ENCODE results near the gene CFAP46. TPM values are rescaled to one million over a fixed set of nuclear protein-coding genes. Genes with fewer than 3 reads are reported as not detected.

Gene CFAP46
- total RNA-seq, 1 experiment from 2014 or later = 3.3 TPM

DNA sequence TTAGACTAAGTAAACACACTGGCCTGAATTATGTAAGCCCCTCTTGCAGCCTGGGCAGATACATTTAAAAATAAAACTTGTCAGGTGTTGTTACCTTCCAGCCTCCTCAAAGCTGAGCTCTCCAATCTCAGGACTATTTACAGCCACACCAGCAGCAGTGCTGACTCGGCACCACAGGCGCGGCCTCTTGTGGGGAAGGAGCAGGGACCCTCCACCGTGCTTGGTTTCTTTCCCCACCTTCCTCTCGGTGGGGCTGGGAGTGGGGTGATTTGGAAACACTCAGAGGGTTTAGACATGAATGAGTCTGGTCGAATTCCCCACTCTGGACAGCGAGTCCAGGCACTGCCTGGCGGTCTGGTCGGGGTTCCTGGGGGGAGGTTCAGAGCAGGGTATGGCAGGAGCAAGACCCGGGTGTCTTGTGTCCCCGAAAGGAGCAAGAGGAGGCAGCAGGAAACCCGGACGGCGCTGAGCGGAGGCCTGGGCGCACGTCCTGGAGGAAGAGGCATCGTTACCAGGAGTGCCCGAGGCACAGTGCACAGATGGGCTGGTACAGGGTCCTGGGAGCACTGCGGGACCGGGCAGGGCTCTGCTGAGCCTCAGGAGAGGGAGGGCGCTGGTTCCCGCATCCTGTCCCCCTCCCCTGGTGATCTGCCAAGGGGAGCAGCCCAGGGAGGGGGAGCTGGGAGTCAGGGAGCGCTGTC is 29.2 kb upstream of the CFAP46 start:
- ATAC-seq (peak; percentile 57), DNase-seq (ENCODE audit: low spot score) (peak; percentile 25)
- TF ChIP-seq GABPB1 (CRISPR knock-in tag; IDR thresholded peaks at IDR 0.05) (no peak), ZNF121 (CRISPR knock-in tag; IDR thresholded peaks at IDR 0.05) (no peak), MXD4 (CRISPR knock-in tag; IDR thresholded peaks at IDR 0.05; ENCODE audit: borderline replicate concordance) (no peak), HMGXB4 (CRISPR knock-in tag; IDR thresholded peaks at IDR 0.05) (no peak), SMAD3 (CRISPR knock-in tag; IDR thresholded peaks at IDR 0.05; ENCODE audit: borderline replicate concordance) (no peak), RORB (CRISPR knock-in tag; IDR thresholded peaks at IDR 0.05) (no peak), ARID4B (CRISPR knock-in tag; IDR thresholded peaks at IDR 0.05; ENCODE audit: borderline replicate concordance) (no peak), ZNF396 (CRISPR knock-in tag; IDR thresholded peaks at IDR 0.05; ENCODE audit: borderline replicate concordance) (no peak), SOX15 (CRISPR knock-in tag; IDR thresholded peaks at IDR 0.05) (no peak), ZNF219 (CRISPR knock-in tag; IDR thresholded peaks at IDR 0.05; ENCODE audit: borderline replicate concordance) (no peak), RELA (CRISPR knock-in tag; IDR thresholded peaks at IDR 0.05; ENCODE audit: borderline replicate concordance) (no peak), FOXP1 (CRISPR knock-in tag; IDR thresholded peaks at IDR 0.05; ENCODE audit: borderline replicate concordance) (no peak)
- TF ChIP-seq, protein P1, sequence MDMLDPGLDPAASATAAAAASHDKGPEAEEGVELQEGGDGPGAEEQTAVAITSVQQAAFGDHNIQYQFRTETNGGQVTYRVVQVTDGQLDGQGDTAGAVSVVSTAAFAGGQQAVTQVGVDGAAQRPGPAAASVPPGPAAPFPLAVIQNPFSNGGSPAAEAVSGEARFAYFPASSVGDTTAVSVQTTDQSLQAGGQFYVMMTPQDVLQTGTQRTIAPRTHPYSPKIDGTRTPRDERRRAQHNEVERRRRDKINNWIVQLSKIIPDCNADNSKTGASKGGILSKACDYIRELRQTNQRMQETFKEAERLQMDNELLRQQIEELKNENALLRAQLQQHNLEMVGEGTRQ (CRISPR knock-in tag; IDR thresholded peaks at IDR 0.05) = no peak
- TF ChIP-seq, protein P2, sequence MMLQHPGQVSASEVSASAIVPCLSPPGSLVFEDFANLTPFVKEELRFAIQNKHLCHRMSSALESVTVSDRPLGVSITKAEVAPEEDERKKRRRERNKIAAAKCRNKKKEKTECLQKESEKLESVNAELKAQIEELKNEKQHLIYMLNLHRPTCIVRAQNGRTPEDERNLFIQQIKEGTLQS (CRISPR knock-in tag; conservative IDR thresholded peaks at IDR 0.05) = no peak
- TF ChIP-seq, protein P3, sequence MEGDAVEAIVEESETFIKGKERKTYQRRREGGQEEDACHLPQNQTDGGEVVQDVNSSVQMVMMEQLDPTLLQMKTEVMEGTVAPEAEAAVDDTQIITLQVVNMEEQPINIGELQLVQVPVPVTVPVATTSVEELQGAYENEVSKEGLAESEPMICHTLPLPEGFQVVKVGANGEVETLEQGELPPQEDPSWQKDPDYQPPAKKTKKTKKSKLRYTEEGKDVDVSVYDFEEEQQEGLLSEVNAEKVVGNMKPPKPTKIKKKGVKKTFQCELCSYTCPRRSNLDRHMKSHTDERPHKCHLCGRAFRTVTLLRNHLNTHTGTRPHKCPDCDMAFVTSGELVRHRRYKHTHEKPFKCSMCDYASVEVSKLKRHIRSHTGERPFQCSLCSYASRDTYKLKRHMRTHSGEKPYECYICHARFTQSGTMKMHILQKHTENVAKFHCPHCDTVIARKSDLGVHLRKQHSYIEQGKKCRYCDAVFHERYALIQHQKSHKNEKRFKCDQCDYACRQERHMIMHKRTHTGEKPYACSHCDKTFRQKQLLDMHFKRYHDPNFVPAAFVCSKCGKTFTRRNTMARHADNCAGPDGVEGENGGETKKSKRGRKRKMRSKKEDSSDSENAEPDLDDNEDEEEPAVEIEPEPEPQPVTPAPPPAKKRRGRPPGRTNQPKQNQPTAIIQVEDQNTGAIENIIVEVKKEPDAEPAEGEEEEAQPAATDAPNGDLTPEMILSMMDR (IDR thresholded peaks at IDR 0.05) = no peak
- TF ChIP-seq, protein P4, sequence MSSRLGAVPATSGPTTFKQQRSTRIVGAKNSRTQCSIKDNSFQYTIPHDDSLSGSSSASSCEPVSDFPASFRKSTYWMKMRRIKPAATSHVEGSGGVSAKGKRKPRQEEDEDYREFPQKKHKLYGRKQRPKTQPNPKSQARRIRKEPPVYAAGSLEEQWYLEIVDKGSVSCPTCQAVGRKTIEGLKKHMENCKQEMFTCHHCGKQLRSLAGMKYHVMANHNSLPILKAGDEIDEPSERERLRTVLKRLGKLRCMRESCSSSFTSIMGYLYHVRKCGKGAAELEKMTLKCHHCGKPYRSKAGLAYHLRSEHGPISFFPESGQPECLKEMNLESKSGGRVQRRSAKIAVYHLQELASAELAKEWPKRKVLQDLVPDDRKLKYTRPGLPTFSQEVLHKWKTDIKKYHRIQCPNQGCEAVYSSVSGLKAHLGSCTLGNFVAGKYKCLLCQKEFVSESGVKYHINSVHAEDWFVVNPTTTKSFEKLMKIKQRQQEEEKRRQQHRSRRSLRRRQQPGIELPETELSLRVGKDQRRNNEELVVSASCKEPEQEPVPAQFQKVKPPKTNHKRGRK (CRISPR knock-in tag; IDR thresholded peaks at IDR 0.05; ENCODE audit: borderline replicate concordance) = no peak
- Mint-ChIP-seq H3K36me3 (no peaks in the 10 kb centered on the region), H3K4me3 (peak overlapping the region; percentile 52), H3K9me3 (no peaks in the 10 kb centered on the region), H3K4me1 (peaks cover 17% of the 10 kb centered on the region), H3K27me3 (ENCODE audit: low read depth) (peaks cover 3% of the 10 kb centered on the region; the same call in 1 of the 2 replicates), H3K27ac (peak overlapping the region; percentile 34)
- ChIA-PET CTCF (interaction anchor here (1.3 kb wide), 1 partner anchor 10 kb away, joined by 4 read pairs; no protein-coding TSS in a partner anchor), POLR2A (interaction anchor here (0.6 kb wide), 1 partner anchor 73 kb away, joined by 3 read pairs; no protein-coding TSS in a partner anchor)
